K562 (cell line): ENCODE data around the gene ZNF83. TPM values are rescaled to one million over a fixed set of nuclear protein-coding genes. Genes with fewer than 3 reads are reported as not detected.

Source experiments
- CBX5 ChIP-seq: IDR thresholded peaks from 2 replicates; pipeline ENCODE4 v1.6.1; 2014; ENCODE audit warnings: low read depth, borderline replicate concordance
- CCNT2 ChIP-seq: IDR thresholded peaks from 2 replicates; pipeline ENCODE4 v1.6.1; 2011; ENCODE audit warnings: borderline replicate concordance, low read depth, mild to moderate bottlenecking, moderate library complexity, mixed read lengths, low read length; ENCODE audit not compliant: insufficient read length; ENCODE audit errors: extremely low read depth
- CHD7 ChIP-seq: fragments of 200-600 bp; sonication (generic); IDR thresholded peaks from one replicate; pipeline ENCODE4 v1.6.1; 2012; ENCODE audit warnings: mild to moderate bottlenecking, low read depth, low read length, inconsistent platforms
- ELF1 ChIP-seq: fragments of 200-800 bp; sonication (Bioruptor generic); IDR thresholded peaks from 2 replicates; pipeline ENCODE4 v1.6.1; 2016; ENCODE audit warnings: missing genetic modification characterization, missing compliant biosample characterization
- EWSR1 ChIP-seq: fragments of 450-650 bp; IDR thresholded peaks from 2 replicates; pipeline ENCODE4 v1.6.1; 2018; ENCODE audit warnings: borderline replicate concordance, mild to moderate bottlenecking, low read depth, moderate library complexity; ENCODE audit not compliant: partially characterized antibody
- HDGF ChIP-seq: fragments of 450-650 bp; IDR thresholded peaks from 2 replicates; pipeline ENCODE4 v1.6.1; 2016
- HNRNPLL ChIP-seq: fragments of 200-400 bp; formaldehyde crosslinking; IDR thresholded peaks from 2 replicates; pipeline ENCODE4 v1.6.1; 2017; ENCODE audit warnings: low read length, low read depth, mild to moderate bottlenecking; ENCODE audit not compliant: poor library complexity, severe bottlenecking
- MED1 ChIP-seq: sonication (generic); formaldehyde crosslinking; IDR thresholded peaks from 2 replicates; pipeline ENCODE4 v1.8.1; 2023; ENCODE audit warnings: missing genetic modification reagents, borderline replicate concordance
- NFE2 ChIP-seq: IDR thresholded peaks from 2 replicates; pipeline ENCODE4 v1.6.1; 2014; ENCODE audit warnings: antibody characterized with exemption, low read depth
- NFE2L1 ChIP-seq: fragments of 450-650 bp; IDR thresholded peaks from 2 replicates; pipeline ENCODE4 v1.6.1; 2016; ENCODE audit warnings: missing genetic modification characterization, low read depth, mild to moderate bottlenecking, missing compliant biosample characterization, moderate library complexity, borderline replicate concordance
- PHB2 ChIP-seq: fragments of 450-650 bp; IDR thresholded peaks from 2 replicates; pipeline ENCODE4 v1.6.1; 2017; ENCODE audit warnings: low read depth
- POLR2B ChIP-seq: fragments of 450-650 bp; IDR thresholded peaks from 2 replicates; pipeline ENCODE4 v1.6.1; 2018; ENCODE audit warnings: low read depth; ENCODE audit not compliant: partially characterized antibody
- RB1 ChIP-seq: fragments of 450-650 bp; IDR thresholded peaks from 2 replicates; pipeline ENCODE4 v1.6.1; 2017; ENCODE audit warnings: low read depth, mild to moderate bottlenecking
- THRAP3 ChIP-seq: fragments of 450-650 bp; IDR thresholded peaks from 2 replicates; pipeline ENCODE4 v1.6.1; 2016; ENCODE audit warnings: mild to moderate bottlenecking, inconsistent platforms, borderline replicate concordance
- ZNF175 ChIP-seq: fragments of 200-800 bp; sonication (Bioruptor generic); IDR thresholded peaks from 2 replicates; pipeline ENCODE4 v1.6.1; 2016; ENCODE audit warnings: low read depth, mild to moderate bottlenecking, missing genetic modification characterization, missing compliant biosample characterization
- ZNF311 ChIP-seq: fragments of 250-450 bp; sonication (Bioruptor Pico); IDR thresholded peaks from 2 replicates; pipeline ENCODE4 v1.4.0; 2020; ENCODE audit warnings: mild to moderate bottlenecking, moderate library complexity
- ZNF583 ChIP-seq: fragments of 250-450 bp; sonication (Bioruptor Pico); IDR thresholded peaks from 2 replicates; pipeline ENCODE4 v1.4.0; 2020
- ZNF668 ChIP-seq: fragments of 250-450 bp; sonication (Bioruptor Pico); IDR thresholded peaks from 2 replicates; pipeline ENCODE4 v1.8.0; 2022; ENCODE audit warnings: mild to moderate bottlenecking, inconsistent platforms
- polyA plus RNA-seq, 8 experiments: library from polyadenylated mRNA; depleted of rRNA in 4 of 8; stranded (reverse) in 5 of 8; unstranded in 3 of 8; fragments of >200 nt; fragmentation: Nextera tagmentation in 2 of 8; fragmentation: Illumina TruSeq in 1 of 8; extraction: Ambion mirVana in 2 of 8; extraction: Trizol in 1 of 8; gene quantifications; 2 replicates each; pipeline versions ENCODE4 v1.2.1 to v1.2.3, GENCODE V29; 2011 to 2014; ENCODE audit warnings: inconsistent platforms in 1 of 8, missing spikeins in 1 of 8
- total RNA-seq, 7 experiments: library from RNA; depleted of rRNA in 6 of 7; stranded (reverse); fragments of >200 nt in 6 of 7; fragmentation: Illumina TruSeq in 2 of 7; extraction: Trizol in 2 of 7; gene quantifications; 2 replicates each; pipeline versions ENCODE4 v1.2.1 to v1.2.3, GENCODE V29; 2011 to 2021; ENCODE audit warnings: low replicate concordance in 1 of 7

The ZNF83 gene
- total and polyA plus RNA-seq, 9 of the 15 experiments (the other 6 are each of a cell fraction or from before 2014, with no cell fraction given): 18.6 to 74.3 (median 51.9) TPM

GRCh38 chr19:52601025-52601973 lies 36.9 kb downstream of the ZNF83 start (continued):
- no peak for TF ChIP-seq CCNT2
- no peak for TF ChIP-seq HNRNPLL
- TF ChIP-seq CHD7: no peak
- no peak for TF ChIP-seq HDGF
- no peak for TF ChIP-seq EWSR1
- TF ChIP-seq ZNF668: no peak
- TF ChIP-seq ZNF175: no peak
- 0 out of 2 replicates have a peak, but pooled peaks have one; percentile 27 for TF ChIP-seq RB1
- TF ChIP-seq ELF1: peak; percentile 85
- no peak for TF ChIP-seq NFE2L1
- TF ChIP-seq THRAP3: no peak
- TF ChIP-seq POLR2B: peak; percentile 86
- no peak for TF ChIP-seq MED1 (CRISPR knock-in tag)
- TF ChIP-seq NFE2: no peak
- TF ChIP-seq CBX5: no peak; the same call in 1 of the 2 replicates
- TF ChIP-seq ZNF583: no peak
- TF ChIP-seq ZNF311 (CRISPR knock-in tag): no peak
- no peak for TF ChIP-seq PHB2
